GM18873 (cell line): Measurements from ENCODE around the gene HOXB9.

ENCODE experiments used
- ATAC-seq: cut with Tn5 transposase; IDR thresholded peaks from one replicate; pipeline ENCODE4 v1.9.1; 2021; ENCODE audit warnings: mild to moderate bottlenecking, moderate library complexity, moderate number of reproducible peaks; ENCODE audit not compliant: unreplicated experiment, low FRiP score

The HOXB9 gene

GRCh38 chr17:48612854-48613691 is 13.1 kb downstream of the HOXB9 start:
- ATAC-seq: no peak

DNA sequence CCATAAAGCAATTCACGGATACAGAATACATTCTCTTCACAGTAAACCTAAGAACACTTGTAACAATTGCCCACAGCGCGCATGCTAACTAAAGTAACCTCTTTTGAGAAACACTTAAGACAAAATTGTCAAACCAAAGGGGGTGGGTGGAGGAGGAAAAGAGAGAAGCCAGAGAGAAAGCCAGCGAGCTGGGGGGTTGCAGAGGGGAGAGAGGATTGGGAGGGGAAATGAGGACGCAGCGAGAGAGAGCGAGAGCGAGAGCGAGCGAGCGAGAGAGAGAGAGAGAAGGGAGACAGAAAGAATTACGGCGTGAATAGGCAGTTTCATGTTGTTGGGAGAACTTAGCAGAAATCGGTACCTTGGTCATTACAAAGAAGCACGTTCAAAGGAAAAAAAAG is 13.7 kb downstream of the HOXB9 start:
- no peak for ATAC-seq

- ATAC-seq: no peak
Measured at GRCh38 chr17:48611681-48612455, 14.3 kb downstream of the HOXB9 start.

GRCh38 chr17:48611213-48611612 is 14.9 kb downstream of the HOXB9 start:
- no peak for ATAC-seq

DNA sequence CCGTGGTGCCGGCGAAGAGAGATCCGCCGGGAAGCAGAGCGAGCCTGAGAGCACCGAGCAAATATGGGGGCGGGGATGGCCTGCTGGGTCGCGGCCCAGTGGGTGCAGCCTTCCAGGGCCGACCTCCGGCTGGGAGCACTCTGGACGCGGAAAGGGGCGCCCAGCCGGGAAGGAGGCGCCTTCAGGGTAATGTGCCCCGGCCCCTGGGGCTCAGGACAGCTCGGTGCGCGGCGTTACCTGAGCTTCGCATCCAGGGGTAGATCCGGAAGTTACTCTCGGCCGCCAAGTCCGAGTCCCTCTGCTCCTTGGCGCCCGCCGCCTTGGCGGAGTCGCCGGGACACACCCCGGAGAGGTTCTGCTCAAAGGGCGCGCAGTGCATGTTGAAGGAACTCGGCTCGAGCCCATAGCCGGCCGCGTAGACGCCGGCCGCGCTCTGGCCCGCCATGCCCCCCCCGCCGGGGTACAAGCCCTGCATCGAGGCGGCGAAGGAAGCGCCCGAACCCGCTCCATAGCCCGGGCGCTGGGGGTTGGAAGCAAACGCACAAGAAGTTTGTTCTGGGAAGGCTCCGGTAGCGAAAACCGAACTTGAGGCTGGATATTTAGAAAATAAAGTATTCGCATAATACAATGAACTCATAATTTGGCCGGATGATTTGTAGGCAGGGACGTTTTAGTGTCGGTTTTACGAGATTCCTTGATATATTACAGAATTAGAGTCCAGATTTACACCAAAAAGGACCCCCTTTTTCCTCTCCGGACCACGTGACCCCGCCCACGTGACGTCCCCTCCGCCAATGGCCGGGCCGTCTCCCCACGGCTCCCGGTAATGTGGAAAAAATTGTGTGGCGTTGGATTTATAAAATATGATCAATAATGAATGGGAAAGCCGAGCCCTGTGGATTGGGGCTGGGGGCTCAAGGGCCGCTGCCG is 15.6 kb downstream of the HOXB9 start, which contains the start of gene HOXB7:
Gene HOXB7 (minus strand): TSS at position 736 of the 930 bp plus-strand sequence. CDS start 99 bp downstream, at position 637.
- no peak for ATAC-seq

DNA sequence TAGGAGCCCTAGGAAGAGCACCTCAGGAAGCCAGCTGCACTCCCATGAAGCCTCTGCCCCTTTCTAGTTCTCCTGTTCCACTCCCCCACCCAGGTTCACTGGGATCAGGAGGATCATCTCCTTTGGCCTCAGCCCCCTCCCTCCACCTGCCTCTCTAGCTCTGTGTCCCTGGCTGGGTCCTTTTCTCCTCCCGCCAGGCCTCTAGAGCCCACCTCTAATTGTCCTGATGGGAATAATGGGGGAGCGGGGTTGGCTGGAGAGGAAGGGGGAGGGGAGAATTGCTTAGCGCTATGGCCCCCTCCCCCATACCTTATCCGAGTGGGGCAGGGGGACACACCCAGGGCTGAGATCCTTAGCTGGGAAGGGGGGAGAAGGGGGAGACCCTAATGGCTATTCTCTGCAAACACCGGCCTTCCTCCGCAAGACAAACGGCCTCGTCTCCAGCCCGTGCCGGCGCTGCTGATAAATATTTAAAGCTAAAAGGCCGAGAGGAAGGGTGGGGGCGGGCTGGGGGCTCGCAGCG is 16.3 kb downstream of the HOXB9 start:
- ATAC-seq: no peak

DNA sequence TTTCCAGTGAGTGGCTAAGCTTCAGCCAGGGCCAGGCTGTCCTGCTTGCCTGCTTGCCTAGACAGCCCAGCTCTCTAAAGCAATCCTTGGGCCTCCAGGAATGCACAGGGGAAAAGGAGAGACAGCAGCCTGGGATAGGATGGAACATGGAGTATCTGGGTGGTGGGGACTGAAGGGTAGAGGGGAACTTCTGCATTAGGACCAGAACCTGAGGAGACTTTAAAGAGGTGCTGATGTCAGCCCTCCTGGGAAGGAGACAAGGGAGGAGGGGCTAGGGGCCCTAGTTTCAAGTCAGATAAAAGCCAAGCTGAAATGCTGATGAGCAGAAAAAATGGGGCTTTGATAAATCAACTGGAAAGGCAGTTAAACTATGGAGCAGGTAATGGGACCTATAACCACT is 17.1 kb downstream of the HOXB9 start:
- ATAC-seq: no peak

DNA sequence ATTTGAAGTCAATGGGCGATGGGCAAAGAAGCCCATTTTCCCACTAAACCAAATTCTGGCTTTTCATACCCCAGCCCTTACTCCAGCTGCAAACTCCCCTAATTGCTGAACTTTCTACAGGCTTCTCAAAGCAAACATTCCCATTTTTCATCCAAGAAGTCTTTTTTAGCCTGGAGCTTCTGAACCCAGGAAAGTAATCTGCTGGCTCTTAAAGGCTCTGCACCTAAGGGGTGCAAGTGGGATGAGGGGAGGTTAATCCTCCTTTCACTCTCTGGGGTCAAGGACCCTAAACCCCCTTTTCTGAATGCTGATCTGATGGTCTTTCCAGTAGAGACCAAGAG is 17.7 kb downstream of the HOXB9 start:
- no peak for ATAC-seq

DNA sequence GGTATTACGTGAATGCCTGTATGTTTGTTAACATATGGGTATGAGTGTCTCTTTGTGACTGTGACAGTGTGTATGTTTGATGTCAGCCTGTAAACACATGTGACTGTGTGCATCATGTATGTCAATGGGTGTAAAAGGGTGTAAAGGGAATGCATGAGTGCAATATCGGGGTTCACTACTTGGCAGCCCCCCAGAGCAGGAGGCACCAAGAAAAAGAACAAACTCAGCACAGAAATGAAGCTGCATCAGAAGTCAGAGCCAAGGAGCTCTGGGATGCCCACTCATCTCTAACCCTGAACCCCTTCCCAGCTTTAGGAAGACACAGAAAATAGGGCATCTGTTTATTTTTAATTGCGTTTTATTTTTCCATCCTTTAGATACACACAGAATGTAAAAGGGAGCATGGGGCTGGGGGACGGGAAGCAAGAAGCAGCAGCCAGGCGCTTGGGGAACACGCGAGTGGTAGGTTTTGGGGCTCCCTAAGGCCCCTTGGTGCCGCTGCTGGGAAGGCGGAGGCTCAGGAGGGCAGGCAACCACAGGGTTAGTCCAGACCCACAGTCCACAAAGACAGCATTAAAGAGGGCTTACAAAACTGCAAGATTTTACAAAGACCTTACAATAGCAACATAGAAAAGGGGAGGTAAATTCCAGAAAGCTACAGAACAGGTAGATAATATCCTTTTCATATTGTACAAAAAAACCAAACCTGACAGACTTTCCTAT is 19.1 kb downstream of the HOXB9 start:
- no peak for ATAC-seq

DNA sequence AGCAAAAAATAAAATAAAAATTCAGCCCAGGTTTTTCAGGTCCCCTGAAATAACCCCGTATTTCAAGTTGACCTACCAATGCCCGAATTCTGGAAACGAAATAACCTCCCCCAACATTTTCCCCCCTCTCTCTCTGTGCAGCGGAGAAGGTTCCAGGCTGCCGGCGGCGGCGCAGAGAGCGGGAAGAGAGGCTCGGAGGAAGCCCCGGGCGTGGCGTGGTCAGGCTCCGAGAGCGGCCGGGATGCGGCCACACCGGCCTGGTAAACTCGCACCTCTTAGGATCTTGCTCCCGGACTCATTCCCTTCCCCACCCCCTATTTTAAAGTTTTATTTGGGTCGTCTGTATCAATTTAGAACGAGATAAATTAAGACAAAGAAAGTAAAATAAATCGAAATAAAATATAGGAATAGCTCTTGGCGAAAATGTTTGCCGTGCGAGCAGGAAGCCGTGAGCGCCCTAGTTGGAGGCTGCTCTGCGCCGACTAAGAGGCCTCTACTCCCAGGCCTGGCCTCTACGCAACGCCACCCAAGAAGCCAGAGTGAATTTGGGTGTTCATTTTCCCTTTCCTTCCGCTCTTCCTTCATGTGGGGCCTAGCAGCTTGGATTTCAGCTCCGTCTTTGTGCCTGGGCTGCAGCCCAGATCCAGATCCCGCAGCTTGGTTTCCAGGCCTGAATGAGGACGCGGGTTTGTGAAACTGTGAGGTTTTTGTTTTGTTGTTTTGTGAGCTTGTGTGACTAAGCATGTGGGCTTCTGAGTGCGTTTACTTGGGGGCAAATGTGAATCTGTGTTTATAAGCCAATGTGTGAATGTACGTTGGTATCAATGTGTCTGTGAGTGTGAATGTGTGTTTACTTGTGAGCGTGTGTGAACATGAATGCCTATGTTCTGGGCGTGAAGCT is 19.9 kb downstream of the HOXB9 start:
- no peak for ATAC-seq

GRCh38 chr17:48605409-48605919 is 20.7 kb downstream of the HOXB9 start:
- no peak for ATAC-seq

GRCh38 chr17:48604770-48605329 is 21.3 kb downstream of the HOXB9 start, which contains the start of gene HOXB6:
TSS of gene HOXB6 (minus strand) at chr17:48604986. CDS start at chr17:48598150, 6,836 bp downstream.
- ATAC-seq: no peak

GRCh38 chr17:48603959-48604769 is 22.0 kb downstream of the HOXB9 start:
- no peak for ATAC-seq

GRCh38 chr17:48601539-48602425 is 24.4 kb downstream of the HOXB9 start:
- ATAC-seq: no peak

DNA sequence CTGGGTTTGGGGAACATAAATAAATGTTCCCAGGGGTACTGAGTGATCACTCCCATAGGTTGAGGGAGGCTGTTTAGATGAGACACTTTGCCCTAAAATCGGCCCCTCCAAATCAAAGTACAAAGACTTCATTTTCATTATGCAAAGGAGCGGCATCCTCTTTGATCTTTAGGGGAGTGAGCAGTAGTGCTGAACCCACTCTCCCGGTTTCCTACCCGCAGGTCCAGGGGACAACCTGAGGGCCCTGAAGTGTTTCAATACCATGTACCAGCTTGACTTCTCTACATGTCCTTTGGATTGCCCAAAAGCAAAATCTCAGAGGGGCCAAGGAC is 25.0 kb downstream of the HOXB9 start:
- ATAC-seq: no peak
